Posterior cingulate gyrus (tissue), 11 donors: ENCODE measurements around the gene RFC3.
"Not testable (repeated sequence)": the region's sequence is repeated elsewhere in the genome, so short reads cannot be mapped to it uniquely, and the experiment has no call there.

ENCODE experiments used
- DNase-seq, 10 donors: peaks; one replicate each; pipeline versions ENCODE4 v3.0.0 to v3.0.0-alpha.2; 2020 to 2021; ENCODE audit warnings: mixed read lengths in 3 of 10
- intact Hi-C: fragments of 100-400 bp; cut with DNase I; formaldehyde crosslinking; loops from one replicate; pipeline ENCODE4 v1.15.1; 2023

Gene RFC3

GRCh38 chr13:33817901-33818706, at the start of gene RFC3:
Gene RFC3, plus strand, starts transcription at chr13:33818149. Its CDS starts 30 bp downstream, at chr13:33818179.
- DNase-seq = peak; percentile 87 to 98 (median 91)
- intact Hi-C loops = no loop called here

GRCh38 chr13:33771296-33771695, 46.7 kb upstream of the RFC3 start:
- no peak for DNase-seq
- intact Hi-C loops = no loop called here

- DNase-seq = no peak
- intact Hi-C loops = no loop called here
These were observed 44.0 kb upstream of the RFC3 start for GRCh38 chr13:33773790-33774462.

GRCh38 chr13:33775339-33776108, 42.4 kb upstream of the RFC3 start:
- intact Hi-C loops = no loop called here

GRCh38 chr13:33776239-33776881, 41.6 kb upstream of the RFC3 start:
- intact Hi-C loops = no loop called here
- DNase-seq = no peak

More at GRCh38 chr13:33775339-33776108, 42.4 kb upstream of the RFC3 start:
- peak in 2 of 10 donors; percentile 8 to 44 for DNase-seq

GRCh38 chr13:33782631-33783030, 35.3 kb upstream of the RFC3 start:
- peak in 1 of 10 donors; percentile 54 for DNase-seq
- intact Hi-C loops = no loop called here

GRCh38 chr13:33783212-33783611, 34.7 kb upstream of the RFC3 start:
- DNase-seq = not testable (repeated sequence)

GRCh38 chr13:33784738-33785137, 33.2 kb upstream of the RFC3 start:
- no peak for DNase-seq
- intact Hi-C loops = no loop called here

More at GRCh38 chr13:33783212-33783611, 34.7 kb upstream of the RFC3 start:
- intact Hi-C loops = not testable (repeated sequence)

- DNase-seq = no peak
- intact Hi-C loops = no loop called here
These were observed 32.6 kb upstream of the RFC3 start for GRCh38 chr13:33785384-33785783.

- intact Hi-C loops = no loop called here
- no peak for DNase-seq
These were observed 30.8 kb upstream of the RFC3 start for GRCh38 chr13:33787051-33787591.

GRCh38 chr13:33789066-33789606, 28.8 kb upstream of the RFC3 start:
- DNase-seq = no peak
- intact Hi-C loops = no loop called here

- intact Hi-C loops = no loop called here
- DNase-seq = no peak
These were observed 28.2 kb upstream of the RFC3 start for GRCh38 chr13:33789739-33790138.

GRCh38 chr13:33793726-33794125, 24.2 kb upstream of the RFC3 start:
- DNase-seq = no peak
- intact Hi-C loops = no loop called here

- no peak for DNase-seq
- intact Hi-C loops = no loop called here
These were observed 23.4 kb upstream of the RFC3 start for GRCh38 chr13:33794576-33794975.

- no peak for DNase-seq
- intact Hi-C loops = no loop called here
These were observed 21.9 kb upstream of the RFC3 start for GRCh38 chr13:33796095-33796494.

GRCh38 chr13:33797622-33798021, 20.3 kb upstream of the RFC3 start:
- intact Hi-C loops = no loop called here

GRCh38 chr13:33798023-33798422, 19.9 kb upstream of the RFC3 start:
- DNase-seq = no peak
- intact Hi-C loops = no loop called here

More at GRCh38 chr13:33797622-33798021, 20.3 kb upstream of the RFC3 start:
- no peak for DNase-seq

- no peak for DNase-seq
- intact Hi-C loops = loop anchor here (5.0 kb wide), 1 partner anchor 1357 kb away; no protein-coding TSS in a partner anchor
These were observed 17.9 kb upstream of the RFC3 start for GRCh38 chr13:33799950-33800592.

- intact Hi-C loops = loop anchor here (5.0 kb wide), 1 partner anchor 1357 kb away; no protein-coding TSS in a partner anchor
- no peak for DNase-seq
These were observed 17.2 kb upstream of the RFC3 start for GRCh38 chr13:33800646-33801186.
